ENCODE results near the gene AMOTL1.
"Not testable (repeated sequence)": the region's sequence is repeated elsewhere in the genome, so short reads cannot be mapped to it uniquely, and the experiment has no call there.

The AMOTL1 gene

DNA sequence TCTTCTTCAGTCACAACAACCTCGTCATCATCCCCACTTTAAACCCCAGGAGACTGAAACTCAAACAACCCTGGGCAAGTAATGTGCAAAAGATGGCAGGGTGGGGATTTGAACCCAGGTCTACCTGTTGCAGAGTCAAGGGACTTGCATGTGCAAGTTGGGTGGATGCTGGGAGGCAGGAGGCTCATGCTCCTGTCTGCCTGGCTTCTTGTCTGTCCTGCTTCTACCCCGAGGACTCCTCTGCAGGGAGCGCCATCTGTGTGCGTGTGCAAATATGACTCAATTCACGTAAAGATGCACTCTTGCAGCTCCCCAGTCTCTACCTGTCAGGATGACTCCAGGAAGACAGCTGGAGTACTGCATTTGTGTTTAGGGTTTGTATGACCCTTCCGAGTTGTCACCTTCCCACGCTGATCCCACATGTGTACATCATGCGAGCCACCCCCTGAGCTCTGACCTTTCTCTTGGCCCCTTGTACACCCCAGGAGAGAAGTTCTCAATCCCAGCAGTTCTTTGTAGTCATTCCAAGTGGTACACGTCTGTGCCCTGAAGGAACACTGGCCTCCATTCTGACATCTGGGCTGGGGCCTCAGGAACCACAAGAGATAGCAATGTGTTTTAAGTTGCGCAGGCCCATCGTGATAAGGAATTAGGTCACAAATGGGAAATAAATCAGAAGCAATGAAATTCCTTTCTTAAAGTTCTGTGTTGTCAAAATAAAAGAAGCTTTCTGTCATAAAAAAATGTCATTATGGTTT lies 109.5 kb downstream of the AMOTL1 start:
- DNase-seq = no peak

DNA sequence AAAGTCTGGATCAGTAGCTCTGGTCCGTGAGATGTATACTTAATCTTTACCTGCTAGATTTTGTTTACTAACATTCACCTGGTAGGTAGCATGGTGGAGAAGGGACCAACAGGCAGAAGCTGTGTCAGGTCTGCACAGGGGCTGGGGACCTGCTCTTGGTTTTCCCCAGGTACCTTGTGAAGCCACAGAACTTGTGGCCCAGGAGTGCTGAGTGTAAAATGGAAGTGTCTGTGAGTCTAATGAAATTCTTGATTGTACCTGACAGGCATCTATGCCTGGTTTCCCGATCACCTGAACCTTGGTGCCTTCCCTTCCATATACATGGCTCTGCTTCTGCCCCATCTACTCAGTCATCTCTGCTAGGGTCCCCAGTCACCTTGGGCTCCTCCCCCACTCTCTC lies 110.8 kb downstream of the AMOTL1 start:
- no peak for DNase-seq

DNA sequence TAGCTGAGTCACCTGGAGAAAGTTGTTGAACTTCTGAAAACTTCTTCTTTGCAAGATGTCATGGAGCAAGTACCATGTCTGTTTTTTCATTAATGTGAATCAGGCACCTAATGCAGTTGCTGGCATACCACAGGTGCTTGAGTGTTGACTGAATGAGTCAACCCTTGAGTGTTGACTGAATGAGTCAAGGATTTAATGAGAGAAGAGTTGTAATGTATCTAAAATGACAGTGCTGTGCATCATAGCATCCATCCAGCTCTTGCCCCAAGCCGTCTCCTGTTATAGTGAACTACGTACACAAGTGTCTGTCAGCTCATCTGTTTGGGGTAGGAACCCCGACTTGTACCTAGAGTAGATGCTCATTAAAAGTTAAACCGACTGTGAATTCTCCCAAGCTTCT lies 112.1 kb downstream of the AMOTL1 start:
- no peak for DNase-seq

DNA sequence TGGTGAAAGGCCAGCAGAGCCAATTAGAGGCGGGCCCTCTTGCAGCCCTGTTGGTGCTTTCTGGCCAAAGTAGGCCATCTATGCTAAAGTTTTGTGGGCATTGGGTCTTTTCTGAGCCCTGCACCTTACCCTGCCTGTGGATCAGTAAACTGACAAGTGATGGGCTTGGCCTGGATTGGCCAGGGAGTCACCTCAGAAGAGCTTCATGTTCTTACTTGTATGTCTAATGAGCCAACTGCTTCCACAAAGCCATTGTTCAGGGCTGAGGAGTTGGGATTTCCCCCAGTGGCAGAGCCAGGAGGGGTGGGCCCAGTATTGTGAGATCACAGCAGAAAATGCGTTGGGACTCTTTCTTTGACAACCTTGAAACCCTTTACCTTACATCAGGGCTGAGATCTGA lies 114.8 kb downstream of the AMOTL1 start:
- no peak for DNase-seq

DNA sequence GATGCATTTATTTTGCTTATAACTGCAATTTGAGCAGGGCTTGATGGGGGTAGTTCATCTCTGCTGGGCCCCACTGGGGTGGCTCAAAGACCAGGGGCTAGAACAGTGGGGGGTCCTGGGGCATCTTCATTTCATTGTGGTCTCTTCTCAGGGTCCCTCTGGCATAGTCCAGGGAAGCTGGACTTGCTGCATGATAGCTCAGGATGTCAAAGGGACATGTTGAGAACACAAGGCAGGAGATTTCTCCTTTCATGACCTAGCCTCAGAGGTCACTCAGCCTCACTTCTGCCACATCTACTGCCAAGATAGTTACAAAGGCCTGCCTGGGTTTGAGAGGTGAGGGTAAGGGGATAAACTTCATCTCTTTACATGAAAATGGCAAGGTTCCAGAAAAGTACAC lies 115.7 kb downstream of the AMOTL1 start:
- DNase-seq = no peak

DNA sequence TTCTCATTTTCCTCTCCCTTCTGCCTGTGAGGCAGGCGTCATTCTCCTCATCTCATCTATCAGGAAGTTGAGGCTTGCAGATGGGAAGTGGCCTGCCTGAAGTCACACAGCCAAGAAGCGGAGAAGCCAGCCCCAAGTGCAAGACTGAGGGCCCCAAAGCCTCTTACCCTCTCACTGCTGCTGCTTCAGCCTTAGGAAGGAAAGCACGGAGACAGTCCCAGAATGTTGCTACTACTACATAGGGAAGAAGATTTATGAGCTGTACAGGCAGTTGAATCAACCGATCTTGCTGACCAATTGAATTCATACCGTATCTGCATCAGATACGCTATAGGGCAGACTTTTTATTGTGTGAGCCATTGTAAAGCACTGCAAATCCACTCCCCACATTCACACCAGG lies 116.2 kb downstream of the AMOTL1 start:
- DNase-seq = no peak

DNA sequence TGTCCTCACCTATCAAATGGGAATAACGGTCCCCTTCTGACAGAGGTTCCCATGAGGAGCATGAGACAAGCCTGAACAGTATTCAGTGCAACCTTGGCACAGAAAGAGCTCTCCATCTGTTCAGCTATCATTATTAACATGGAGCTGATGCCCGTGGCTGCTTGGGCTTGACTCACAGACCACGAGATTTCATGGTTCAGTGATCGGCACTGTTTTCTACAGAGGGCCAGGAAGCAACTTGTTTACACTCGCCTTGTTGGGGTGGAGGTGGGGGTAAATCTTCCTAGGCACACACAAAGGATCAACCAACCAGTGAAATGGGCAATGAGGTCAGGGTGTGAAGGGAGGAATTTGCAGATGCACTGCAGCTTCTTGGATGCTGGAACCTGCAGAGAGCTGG lies 117.0 kb downstream of the AMOTL1 start:
- DNase-seq = no peak

DNA sequence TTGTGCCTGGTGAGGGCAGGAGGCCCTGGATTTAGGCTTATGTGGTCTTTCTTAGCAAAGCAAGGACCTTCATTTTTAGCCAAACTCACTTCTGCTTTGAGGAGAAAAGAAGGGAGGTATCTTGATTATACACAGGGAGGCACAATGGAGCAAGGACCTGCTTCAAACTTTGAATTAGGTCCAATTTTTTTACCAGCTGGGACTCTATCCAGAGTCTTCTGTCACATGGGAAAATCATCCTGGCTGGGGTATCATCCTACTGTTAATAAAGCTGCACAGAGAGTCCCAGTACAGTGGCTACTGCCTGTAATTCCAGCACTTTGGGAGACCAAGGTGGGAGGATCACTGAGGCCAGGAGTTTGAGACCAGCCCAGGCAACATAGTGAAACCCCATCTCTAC lies 117.4 kb downstream of the AMOTL1 start:
- no peak for DNase-seq

DNA sequence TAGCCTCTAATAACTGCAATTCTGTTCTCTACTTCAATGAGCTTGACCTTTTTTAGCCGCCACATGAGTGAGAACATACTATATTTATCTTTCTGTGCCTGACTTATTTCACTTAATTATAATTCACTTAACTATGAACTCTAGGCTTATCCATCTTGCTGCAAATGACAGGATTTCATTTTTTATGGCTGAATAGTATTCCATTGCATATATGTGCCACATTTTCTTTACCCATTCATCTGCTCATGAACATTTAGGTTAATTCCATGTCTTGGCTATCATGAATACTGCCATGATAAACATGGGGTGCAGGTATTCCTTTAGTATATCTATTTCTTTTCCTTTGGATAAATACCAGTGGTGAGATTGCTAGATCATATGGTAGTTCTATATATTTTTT lies 120.0 kb downstream of the AMOTL1 start:
- no peak for DNase-seq

DNA sequence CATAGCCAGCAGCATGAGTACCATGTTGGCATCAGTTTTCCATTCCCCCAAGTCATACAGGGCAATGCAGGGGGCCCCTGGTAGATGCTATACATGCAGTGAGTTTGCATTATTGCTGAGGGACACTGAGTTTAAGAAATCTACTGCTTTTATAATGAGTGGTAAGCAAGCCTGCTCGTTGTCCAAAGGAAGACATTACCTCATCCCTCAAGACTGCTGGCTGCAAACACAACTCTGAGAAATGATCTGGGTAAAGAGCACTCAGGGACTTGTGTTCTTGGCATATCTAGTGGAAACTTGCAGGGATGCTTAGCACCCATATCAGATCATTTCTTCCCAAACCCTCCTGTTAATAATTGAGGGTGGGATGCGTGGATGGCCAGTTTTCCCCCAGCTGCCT lies 127.3 kb downstream of the AMOTL1 start:
- no peak for DNase-seq

DNA sequence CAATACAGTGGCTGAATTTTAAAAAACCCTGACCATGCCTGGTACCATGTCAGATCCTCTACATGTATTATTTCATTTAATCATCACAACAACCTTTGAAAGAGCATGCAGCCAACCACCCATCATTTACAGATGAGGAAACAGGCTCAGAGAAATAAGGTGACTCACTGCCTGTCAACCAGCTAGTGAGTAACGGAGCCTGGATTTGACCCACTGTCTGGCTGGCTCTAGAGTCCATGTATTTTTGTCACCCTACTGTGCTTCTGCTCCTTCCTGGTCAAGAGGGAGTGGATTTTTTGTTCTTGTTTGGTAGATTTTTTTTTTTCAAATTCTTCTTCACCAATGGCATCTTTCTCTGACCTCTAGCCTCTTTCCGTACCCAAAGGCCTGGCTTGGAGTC lies 127.8 kb downstream of the AMOTL1 start:
- no peak for DNase-seq

DNA sequence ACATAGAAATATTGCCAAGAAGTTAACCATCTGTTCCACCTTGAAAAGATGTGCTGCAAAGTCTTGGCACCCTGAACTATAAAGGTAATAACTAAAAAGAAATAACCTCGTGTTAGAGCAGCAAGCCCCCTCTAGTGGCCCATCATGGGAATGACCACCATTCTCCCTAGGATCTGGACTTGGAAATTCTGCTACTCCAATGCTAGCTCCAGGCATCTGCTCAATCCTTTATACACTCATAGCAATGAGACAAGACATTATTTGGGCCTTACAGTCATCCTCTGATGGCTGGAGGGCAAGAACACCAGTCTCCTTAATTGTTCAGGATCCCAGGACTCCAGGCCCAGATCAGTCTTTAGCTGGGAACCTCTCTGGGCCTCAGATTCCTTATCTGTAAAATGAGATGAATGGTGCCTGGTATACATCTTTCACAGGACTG lies 129.2 kb downstream of the AMOTL1 start:
- DNase-seq = peak; percentile 32

DNA sequence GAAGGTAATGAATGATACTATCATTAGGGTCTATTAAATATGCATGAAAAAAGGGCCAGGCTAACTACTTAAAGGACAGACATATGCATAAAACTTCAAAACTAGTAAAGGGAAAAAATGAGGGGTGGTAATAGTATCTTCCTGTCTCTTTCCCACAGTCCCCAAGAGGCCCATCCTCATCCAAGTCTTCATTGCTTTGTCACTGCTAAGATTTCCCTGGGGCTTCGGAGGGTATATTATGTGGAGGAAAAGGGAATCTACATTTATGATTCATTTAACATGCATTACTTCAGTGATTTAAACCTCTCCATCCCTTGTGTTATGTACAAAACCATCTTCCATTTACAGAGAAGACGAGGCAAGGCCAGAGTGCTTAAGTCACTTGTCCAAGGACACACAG lies 139.1 kb downstream of the AMOTL1 start:
- no peak for DNase-seq

DNA sequence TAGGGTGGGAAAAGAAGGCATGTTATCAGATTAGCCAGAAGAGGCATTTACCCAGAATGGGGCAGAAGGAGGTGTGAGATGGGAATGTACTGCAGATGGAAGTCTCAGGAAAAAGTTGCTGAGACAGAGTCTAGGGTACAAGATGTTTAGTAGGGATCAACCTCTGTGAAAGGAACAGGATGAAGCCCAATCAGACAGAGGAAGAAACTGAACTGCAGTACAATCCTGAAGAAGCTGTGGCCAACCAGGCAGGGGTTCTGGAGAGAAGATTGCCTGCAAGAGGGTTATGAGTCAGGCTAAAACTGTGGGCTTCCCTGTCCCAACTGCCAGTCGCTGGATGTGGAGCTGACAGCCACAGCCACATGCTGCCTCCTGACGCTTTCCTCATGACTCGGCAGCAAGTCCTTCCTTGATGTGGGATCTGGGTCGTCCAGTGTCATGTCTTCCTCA lies 141.2 kb downstream of the AMOTL1 start:
- DNase-seq = no peak

DNA sequence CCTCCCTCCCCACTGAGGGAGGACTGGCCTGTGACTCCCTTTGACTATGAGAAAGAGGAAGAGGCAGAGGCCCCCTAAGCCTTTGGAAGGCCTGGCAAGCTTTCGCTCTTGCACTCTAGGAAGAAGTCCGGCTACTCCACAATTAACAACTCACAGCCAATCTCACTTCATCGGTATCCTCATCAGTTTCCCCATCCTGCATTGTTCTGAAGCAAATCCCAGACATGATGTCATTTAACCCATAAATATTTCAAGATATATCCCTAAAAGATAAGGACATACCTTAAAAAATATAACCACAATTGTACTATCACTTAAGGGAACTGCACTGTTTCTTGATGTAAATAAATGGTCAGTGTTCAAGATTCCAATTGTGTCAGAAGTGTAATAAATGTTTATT lies 142.1 kb downstream of the AMOTL1 start:
- no peak for DNase-seq

DNA sequence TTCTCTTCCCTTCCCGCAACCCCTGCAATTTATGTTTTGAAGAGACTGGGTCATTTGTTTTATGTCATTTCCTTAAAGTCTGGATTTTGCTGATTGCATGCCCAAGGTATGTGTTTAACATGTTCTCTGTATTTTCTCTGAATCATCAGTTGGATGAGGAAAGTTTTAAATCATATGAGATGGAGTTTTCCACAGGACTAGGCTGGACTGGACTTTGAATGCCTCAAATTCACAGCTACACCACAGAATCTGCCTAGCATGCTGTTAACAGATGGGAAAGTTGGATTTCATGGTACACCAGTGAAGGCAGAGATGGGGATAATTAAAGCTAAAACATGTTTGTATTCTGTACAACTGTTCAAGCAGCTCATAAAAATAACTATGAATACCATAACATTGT lies 142.6 kb downstream of the AMOTL1 start:
- DNase-seq = no peak

DNA sequence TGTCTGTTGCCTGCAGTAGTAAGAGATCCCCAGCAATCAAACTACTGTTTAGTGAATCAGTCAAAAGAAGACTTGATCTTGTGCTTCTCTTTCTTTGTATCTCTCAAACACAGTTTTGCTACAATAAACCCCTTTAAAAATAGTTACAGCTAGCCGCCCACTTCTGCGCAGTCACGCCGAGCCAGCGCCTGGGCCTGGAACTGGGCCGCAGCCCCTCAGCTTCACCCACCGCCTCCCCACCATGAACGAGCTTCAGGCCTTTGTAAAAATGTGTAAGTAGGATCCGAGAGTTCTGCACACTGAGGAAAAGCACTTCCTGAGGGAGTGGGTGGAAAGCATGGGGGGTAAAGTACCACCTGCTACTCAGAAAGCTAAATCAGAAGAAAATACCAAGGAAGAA lies 144.7 kb downstream of the AMOTL1 start:
- no peak for DNase-seq

DNA sequence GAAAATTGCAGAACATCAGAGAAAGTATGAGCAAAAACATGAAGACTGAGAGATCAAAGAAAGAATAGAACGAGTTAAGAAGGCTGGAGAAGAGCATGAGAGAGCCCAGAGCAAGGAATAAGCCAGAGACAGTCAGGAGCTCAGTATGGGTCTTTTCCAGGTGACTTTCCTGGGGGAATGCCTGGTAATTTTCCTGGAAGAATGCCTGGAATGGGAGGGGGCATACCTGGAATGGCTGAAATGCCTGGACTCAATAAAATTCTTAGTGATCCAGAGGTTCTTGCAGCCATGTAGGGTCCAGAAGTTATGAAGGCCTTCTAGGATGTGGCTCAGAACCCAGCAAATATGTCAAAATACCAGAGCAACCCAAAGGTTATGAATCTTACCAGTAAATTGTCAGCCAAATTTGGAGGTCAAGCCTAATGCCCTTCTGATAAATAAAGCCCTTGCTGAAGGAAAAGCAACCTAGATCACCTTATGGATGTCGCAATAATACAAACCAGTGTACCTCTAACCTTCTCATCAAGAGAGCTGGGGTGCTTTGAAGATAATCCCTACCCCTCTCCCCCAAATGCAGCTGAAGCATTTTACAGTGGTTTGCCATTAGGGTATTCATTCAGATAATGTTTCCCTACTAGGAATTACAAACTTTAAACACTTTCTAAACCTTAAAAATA lies 145.7 kb downstream of the AMOTL1 start:
- DNase-seq = not testable (repeated sequence)

DNA sequence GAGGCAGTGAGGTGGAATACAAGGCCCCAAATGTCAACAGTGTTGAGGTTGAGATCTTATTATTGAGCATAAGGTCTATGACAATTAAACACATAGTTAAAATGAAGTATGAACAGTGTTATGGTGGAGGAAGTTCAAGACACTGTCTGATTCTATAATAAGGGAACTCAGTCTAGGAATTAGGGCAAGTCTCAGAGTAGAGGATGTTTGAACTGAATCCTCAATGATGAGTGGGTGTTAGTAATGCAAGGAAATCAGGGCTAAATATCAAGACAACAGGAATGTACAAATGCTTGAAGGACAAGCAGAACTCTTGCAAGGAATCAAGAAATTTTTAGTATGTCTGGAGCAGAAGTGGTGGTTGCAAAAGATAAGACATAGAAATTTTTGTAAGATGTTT lies 152.2 kb downstream of the AMOTL1 start:
- DNase-seq = no peak

DNA sequence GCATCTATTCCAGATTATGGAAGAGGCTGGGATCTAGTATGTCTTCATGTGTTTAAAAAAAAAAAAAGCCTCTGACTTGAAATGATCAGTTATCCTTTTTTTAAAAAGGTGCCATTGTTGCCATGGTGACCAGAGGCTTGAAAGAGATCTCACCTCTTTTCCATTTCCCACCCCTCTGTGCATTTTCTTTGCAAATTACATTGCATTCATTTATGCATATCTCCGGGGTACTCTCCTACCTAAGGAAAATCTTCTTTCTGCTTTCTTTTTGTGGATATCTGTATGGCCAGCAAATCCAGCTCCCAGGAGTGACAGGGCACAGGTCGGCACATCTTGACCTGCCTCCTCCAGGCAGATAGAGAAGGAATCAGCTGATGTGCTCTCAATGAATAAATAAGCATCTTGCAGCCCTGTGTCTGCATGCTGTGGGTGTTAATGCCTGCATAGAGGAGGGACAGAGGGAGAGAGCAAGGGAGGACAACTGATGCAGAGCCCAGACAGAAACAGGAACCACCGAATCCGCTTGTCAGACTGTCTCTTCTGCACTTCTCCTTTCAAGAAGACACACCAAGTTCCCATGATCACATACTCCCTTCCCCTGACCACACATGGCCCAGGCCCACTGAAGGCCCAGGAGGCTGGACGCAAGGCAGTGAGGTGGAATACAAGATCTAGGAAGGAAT lies 154.3 kb downstream of the AMOTL1 start:
- DNase-seq = no peak

DNA sequence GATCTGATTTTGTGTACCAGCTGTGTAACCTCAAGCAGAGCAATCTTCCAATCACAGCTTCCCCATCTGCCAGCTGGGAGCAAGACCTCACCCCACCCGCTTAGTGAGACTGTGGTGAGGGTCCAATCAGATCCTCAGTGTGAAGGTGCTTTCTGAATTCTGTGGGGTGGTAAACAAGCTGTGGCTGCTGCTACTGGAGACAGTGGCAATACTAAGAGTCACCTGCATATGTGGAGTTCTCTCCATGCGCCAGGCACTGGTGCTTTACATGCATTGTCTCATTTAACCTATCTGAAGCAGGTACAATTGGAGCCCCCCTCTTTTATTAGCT lies 154.8 kb downstream of the AMOTL1 start:
- no peak for DNase-seq

DNA sequence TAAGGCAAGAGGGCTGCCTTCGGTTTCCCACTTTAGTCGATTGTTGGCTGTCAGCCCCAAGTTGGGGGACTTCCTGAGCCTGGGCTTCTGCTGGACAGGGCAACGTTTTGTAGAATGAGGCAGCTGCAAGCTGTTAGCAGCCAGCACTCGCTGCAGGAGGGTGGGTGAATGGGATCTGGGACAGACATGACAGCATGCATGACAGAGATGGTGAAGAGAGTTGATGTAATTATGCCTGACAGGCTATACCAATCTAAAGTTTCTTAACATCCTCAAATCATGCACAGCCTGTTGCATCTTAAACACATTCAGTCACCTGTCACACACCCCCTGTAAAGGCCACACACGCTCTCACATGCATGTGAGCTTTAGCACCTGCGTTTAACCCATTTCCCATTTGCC lies 156.0 kb downstream of the AMOTL1 start:
- no peak for DNase-seq

DNA sequence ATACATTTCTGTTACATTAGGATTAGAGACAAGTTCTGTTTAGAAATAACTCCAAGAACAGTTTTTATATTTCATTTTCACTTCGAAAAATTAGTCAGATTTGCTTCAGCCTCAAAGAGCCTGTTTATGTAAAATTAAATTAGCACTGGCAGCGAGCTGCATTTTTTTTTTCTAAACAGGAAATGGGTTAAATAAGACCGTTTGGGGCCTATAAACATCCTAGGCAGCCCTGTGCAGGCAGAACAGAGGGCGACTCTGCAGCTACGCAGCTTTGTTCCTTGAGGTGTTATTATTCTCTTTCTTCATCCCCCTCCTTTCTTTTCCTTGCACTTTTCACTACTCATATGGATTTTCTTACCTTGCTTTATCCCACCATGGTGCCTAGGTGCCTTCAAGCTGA lies 156.5 kb downstream of the AMOTL1 start:
- DNase-seq = no peak

Data from right kidney (tissue), 1 donor.